B cell (primary cell): ENCODE results near the gene ARHGAP23. TPM values are rescaled to one million over a fixed set of nuclear protein-coding genes. Genes with fewer than 3 reads are reported as not detected.

Experiments used
- ATAC-seq: fragments of 200-7000 bp; cut with Tn5 transposase; one replicate; pipeline ENCODE4 v1.10.0; 2021; ENCODE audit warnings: low read depth, mild to moderate bottlenecking, moderate number of reproducible peaks, moderate library complexity
- CTCF ChIA-PET: fragments of 350-600 bp; sonication (Branson Sonifier 250); formaldehyde crosslinking; loops from one replicate; lab custom pipeline; 2021; ENCODE audit warnings: antibody characterized with exemption, inconsistent platforms; lab: Charles Lee
- POLR2A ChIA-PET: fragments of 350-600 bp; sonication (Branson Sonifier 250); formaldehyde crosslinking; loops from one replicate; lab custom pipeline; 2021; ENCODE audit warnings: antibody characterized with exemption; lab: Charles Lee
- DNase-seq: peaks from one replicate; pipeline ENCODE4 v3.0.0; 2013
- H2AFZ ChIP-seq: 2 replicates; pipeline ENCODE4 v1.6.1; 2012; ENCODE audit warnings: mild to moderate bottlenecking, low read depth, low read length; ENCODE audit not compliant: insufficient read depth, poor library complexity, severe bottlenecking
- H3K27ac ChIP-seq, 2 donors: 1 replicate in 1 of 2; 2 replicates in 1 of 2; pipeline ENCODE4 v1.5.1; 2012 to 2013; ENCODE audit warnings: low read length in 2 of 2, mild to moderate bottlenecking in 2 of 2, moderate library complexity in 1 of 2
- H3K27me3 ChIP-seq, 4 experiments: fragments of 200-600 bp in 1 of 4; sonication (generic) in 1 of 4; replicated peaks in 1 of 4; 1 replicate in 2 of 4; 2 replicates in 2 of 4; pipeline versions ENCODE4 v1.6.1 to v1.7.0; 2013 to 2016; ENCODE audit warnings: low read length in 3 of 4, mild to moderate bottlenecking in 2 of 4, mixed read lengths in 1 of 4, moderate library complexity in 1 of 4; ENCODE audit not compliant: insufficient read depth in 4 of 4, control insufficient read depth in 3 of 4; ENCODE audit errors: control extremely low read depth in 1 of 4
- H3K36me3 ChIP-seq, 2 experiments: replicated peaks in 1 of 2; 1 replicate in 1 of 2; 2 replicates in 1 of 2; pipeline versions ENCODE4 v1.6.1 to v1.7.1; 2013; ENCODE audit warnings: low read length in 1 of 2; ENCODE audit not compliant: insufficient read depth in 2 of 2, control insufficient read depth in 1 of 2; ENCODE audit errors: control extremely low read depth in 1 of 2, extremely low read depth in 1 of 2
- H3K4me1 ChIP-seq, 2 donors: fragments of 200-600 bp in 1 of 2; sonication (generic) in 1 of 2; 1 replicate in 1 of 2; 2 replicates in 1 of 2; pipeline versions ENCODE4 v1.5.1 to v1.6.1; 2013 to 2017; ENCODE audit warnings: low read length in 2 of 2; ENCODE audit not compliant: control insufficient read depth in 2 of 2, insufficient read depth in 2 of 2
- H3K4me2 ChIP-seq: replicated peaks from 2 replicates; pipeline ENCODE3; 2012; ENCODE audit warnings: mild to moderate bottlenecking, low read depth, low read length; ENCODE audit not compliant: poor library complexity, severe bottlenecking
- H3K4me3 ChIP-seq, 5 experiments: fragments of 200-600 bp in 1 of 5; sonication (generic) in 1 of 5; 1 replicate in 3 of 5; 2 replicates in 2 of 5; pipeline versions ENCODE4 v1.5.1 to v1.7.0; 2011 to 2016; ENCODE audit warnings: low read length in 4 of 5, mild to moderate bottlenecking in 4 of 5, low read depth in 2 of 5, control low read depth in 1 of 5, moderate library complexity in 1 of 5; ENCODE audit not compliant: insufficient read depth in 1 of 5; ENCODE audit errors: control extremely low read depth in 1 of 5, extremely low read depth in 1 of 5
- H3K79me2 ChIP-seq: fragments of 200-600 bp; sonication (generic); one replicate; pipeline ENCODE4 v1.6.0; 2016; ENCODE audit warnings: low read length; ENCODE audit not compliant: control insufficient read depth, insufficient read depth
- H3K9ac ChIP-seq: fragments of 200-600 bp; sonication (generic); 2 replicates; pipeline ENCODE4 v1.6.1; 2017; ENCODE audit warnings: mild to moderate bottlenecking, low read length, moderate library complexity
- H3K9me3 ChIP-seq, 3 donors: one replicate each; pipeline versions ENCODE4 v1.6.1 to v1.7.1; 2013; ENCODE audit warnings: low read length in 2 of 3; ENCODE audit not compliant: control insufficient read depth in 2 of 3, insufficient read depth in 1 of 3; ENCODE audit errors: control extremely low read depth in 1 of 3
- H4K20me1 ChIP-seq: 2 replicates; pipeline ENCODE4 v1.6.0; 2012; ENCODE audit warnings: mild to moderate bottlenecking, low read length; ENCODE audit not compliant: insufficient read depth, control insufficient read depth, poor library complexity, severe bottlenecking
- H3K27ac Mint-ChIP-seq: one replicate; pipeline ENCODE4 v1.8.0; 2021; ENCODE audit warnings: mixed read lengths
- H3K27me3 Mint-ChIP-seq: one replicate; pipeline ENCODE4 v1.8.0; 2021; ENCODE audit warnings: mixed read lengths
- H3K4me1 Mint-ChIP-seq: one replicate; pipeline ENCODE4 v1.8.0; 2021; ENCODE audit warnings: mixed read lengths
- H3K4me3 Mint-ChIP-seq: one replicate; pipeline ENCODE4 v1.8.0; 2021; ENCODE audit warnings: mixed read lengths
- H3K9me3 Mint-ChIP-seq: one replicate; pipeline ENCODE4 v1.8.0; 2022; ENCODE audit warnings: mixed read lengths; ENCODE audit not compliant: insufficient read depth
- CTCF ChIP-seq: fragments of 200-600 bp; IDR thresholded peaks from one replicate; pipeline ENCODE4 v1.8.0; 2022; ENCODE audit warnings: antibody characterized with exemption, mild to moderate bottlenecking
- EZH2 ChIP-seq: IDR thresholded peaks from 2 replicates; pipeline ENCODE4 v1.6.1; 2012; ENCODE audit warnings: borderline replicate concordance, low read depth, mild to moderate bottlenecking, moderate library complexity, low read length; ENCODE audit not compliant: insufficient read depth, poor library complexity, severe bottlenecking
- WGBS: methylation state at CpG from one replicate; pipeline ENCODE4 v1.1.5; 2013; ENCODE audit warnings: missing lambda C conversion rate; ENCODE audit not compliant: insufficient coverage; 5-methylcytosine and 5-hydroxymethylcytosine counted together
- intact Hi-C: fragments of 100-400 bp; cut with micrococcal nuclease; formaldehyde crosslinking; loops from one replicate; pipeline ENCODE4 v1.10.0; 2022
- polyA plus RNA-seq: library from polyadenylated mRNA; depleted of rRNA; stranded (reverse); fragments of >200 nt; gene quantifications from 2 replicates; pipeline ENCODE4 v1.2.3, GENCODE V29; 2012
- total RNA-seq, 2 donors: library from RNA; stranded (reverse); fragments of 120-200 nt in 1 of 2; gene quantifications; 1 replicate in 1 of 2; 2 replicates in 1 of 2; pipeline versions ENCODE4 v1.2.3 to v1.2.4, GENCODE V29; 2013 to 2022

The ARHGAP23 gene
- total and polyA plus RNA-seq, 2 donors (not counting 1 experiment from before 2014, with no cell fraction given), result 0.07 to 0.12 TPM

- no peak for TF ChIP-seq CTCF
- no peak for TF ChIP-seq EZH2
- Histone ChIP-seq H3K79me2 (no peaks in the 10 kb centered on the region), H3K4me1 (peaks cover 6% of the 10 kb centered on the region in 2 donors), H3K27me3 (peaks cover 0 to 91% (median 30%) of the 10 kb centered on the region in 4 experiments), H4K20me1 (no peaks in the 10 kb centered on the region), H3K36me3 (no peaks in the 10 kb centered on the region), H3K9ac (no peak overlapping the region), H3K27ac (no peak overlapping the region), H3K9me3 (no peaks in the 10 kb centered on the region), H2AFZ (no peak overlapping the region), H3K4me3 (no peak overlapping the region), H3K4me2 (no peak overlapping the region)
- ATAC-seq (no peak), DNase-seq (no peak)
- H3K9me3 Mint-ChIP-seq, result no peaks in the 10 kb centered on the region
- CTCF ChIA-PET, result interaction anchor here (0.6 to 12.4 kb wide), 5 partner anchors 17 to 246 kb away, joined by 3 to 323 read pairs (median 4); partner anchors contain the start of gene SOCS7
- intact Hi-C loops, result loop anchor here (2.0 to 10.0 kb wide), 2 partner anchors 63 to 133 kb away; no protein-coding TSS in a partner anchor
- H3K4me1 Mint-ChIP-seq, result peaks cover 10% of the 10 kb centered on the region
- 92% methylated on average over 14 of the region's 17 CpGs for WGBS
- POLR2A ChIA-PET, result no interaction called here
- no peak overlapping the region for H3K27ac Mint-ChIP-seq
- H3K4me3 Mint-ChIP-seq, result no peak overlapping the region
- H3K27me3 Mint-ChIP-seq, result peaks cover 52% of the 10 kb centered on the region
Observed at GRCh38 chr17:38421871-38422827, 6.1 kb upstream of the ARHGAP23 start.
